ENCODE results near the gene OR14I1.

DNA sequence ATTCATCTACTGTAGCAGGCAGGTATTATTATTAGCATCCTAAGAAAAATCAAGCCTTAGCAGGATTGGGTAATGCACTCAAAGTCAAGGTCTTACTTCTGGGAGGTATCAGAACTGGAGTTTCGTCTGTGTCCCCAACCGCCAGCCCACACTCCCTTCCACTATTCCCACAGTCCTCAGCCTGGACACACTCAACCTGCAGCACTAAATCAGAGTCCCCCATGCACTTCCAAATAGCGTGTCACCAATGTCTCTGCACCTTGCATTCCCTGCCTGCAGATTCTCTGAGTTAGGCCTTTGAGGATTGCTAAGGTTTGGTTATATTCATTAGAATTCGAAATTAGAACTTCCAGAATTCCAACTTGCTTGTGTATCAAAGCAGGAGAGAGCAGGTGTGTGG is 49.1 kb upstream of the OR14I1 start:
- TF ChIP-seq, protein P1, sequence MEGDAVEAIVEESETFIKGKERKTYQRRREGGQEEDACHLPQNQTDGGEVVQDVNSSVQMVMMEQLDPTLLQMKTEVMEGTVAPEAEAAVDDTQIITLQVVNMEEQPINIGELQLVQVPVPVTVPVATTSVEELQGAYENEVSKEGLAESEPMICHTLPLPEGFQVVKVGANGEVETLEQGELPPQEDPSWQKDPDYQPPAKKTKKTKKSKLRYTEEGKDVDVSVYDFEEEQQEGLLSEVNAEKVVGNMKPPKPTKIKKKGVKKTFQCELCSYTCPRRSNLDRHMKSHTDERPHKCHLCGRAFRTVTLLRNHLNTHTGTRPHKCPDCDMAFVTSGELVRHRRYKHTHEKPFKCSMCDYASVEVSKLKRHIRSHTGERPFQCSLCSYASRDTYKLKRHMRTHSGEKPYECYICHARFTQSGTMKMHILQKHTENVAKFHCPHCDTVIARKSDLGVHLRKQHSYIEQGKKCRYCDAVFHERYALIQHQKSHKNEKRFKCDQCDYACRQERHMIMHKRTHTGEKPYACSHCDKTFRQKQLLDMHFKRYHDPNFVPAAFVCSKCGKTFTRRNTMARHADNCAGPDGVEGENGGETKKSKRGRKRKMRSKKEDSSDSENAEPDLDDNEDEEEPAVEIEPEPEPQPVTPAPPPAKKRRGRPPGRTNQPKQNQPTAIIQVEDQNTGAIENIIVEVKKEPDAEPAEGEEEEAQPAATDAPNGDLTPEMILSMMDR (IDR thresholded peaks at IDR 0.05; ENCODE audit: low read length) = no peak
- no peak for TF ChIP-seq EZH2 (IDR thresholded peaks at IDR 0.05; ENCODE audit: borderline replicate concordance, low read length)
